Fibroblast of lung (primary cell): ENCODE measurements around the gene NKG7.

Experiments used
- EZH2 ChIP-seq: IDR thresholded peaks from 2 replicates; pipeline ENCODE4 v1.5.1; 2012; ENCODE audit warnings: low read length, control low read depth, mild to moderate bottlenecking; ENCODE audit errors: missing control alignments
- TF ChIP-seq, protein P1 (sequence below), 2 donors: IDR thresholded peaks in 1 of 2; conservative IDR thresholded peaks in 1 of 2; 1 replicate in 1 of 2; 2 replicates in 1 of 2; pipeline ENCODE4 v1.5.1; 2011 to 2012; ENCODE audit warnings: low read length in 2 of 2, control low read depth in 1 of 2, inconsistent platforms in 1 of 2, low read depth in 1 of 2, mild to moderate bottlenecking in 1 of 2

- TF ChIP-seq, protein P1, sequence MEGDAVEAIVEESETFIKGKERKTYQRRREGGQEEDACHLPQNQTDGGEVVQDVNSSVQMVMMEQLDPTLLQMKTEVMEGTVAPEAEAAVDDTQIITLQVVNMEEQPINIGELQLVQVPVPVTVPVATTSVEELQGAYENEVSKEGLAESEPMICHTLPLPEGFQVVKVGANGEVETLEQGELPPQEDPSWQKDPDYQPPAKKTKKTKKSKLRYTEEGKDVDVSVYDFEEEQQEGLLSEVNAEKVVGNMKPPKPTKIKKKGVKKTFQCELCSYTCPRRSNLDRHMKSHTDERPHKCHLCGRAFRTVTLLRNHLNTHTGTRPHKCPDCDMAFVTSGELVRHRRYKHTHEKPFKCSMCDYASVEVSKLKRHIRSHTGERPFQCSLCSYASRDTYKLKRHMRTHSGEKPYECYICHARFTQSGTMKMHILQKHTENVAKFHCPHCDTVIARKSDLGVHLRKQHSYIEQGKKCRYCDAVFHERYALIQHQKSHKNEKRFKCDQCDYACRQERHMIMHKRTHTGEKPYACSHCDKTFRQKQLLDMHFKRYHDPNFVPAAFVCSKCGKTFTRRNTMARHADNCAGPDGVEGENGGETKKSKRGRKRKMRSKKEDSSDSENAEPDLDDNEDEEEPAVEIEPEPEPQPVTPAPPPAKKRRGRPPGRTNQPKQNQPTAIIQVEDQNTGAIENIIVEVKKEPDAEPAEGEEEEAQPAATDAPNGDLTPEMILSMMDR (conservative IDR thresholded peaks at IDR 0.05 in 1 of 2, IDR thresholded peaks at IDR 0.05 in 1 of 2; ENCODE audit: low read depth in 1 of 2, low read length in 2 of 2): no peak
- TF ChIP-seq EZH2: no peak
Measured at GRCh38 chr19:51361239-51361638, 11.2 kb downstream of the NKG7 start.
